ENCODE data around the gene TTYH3.
"Not testable (repeated sequence)": the region's sequence is repeated elsewhere in the genome, so short reads cannot be mapped to it uniquely, and the experiment has no call there.

TTYH3 gene

GRCh38 chr7:2587778-2588177 lies 44.0 kb upstream of the TTYH3 start:
- no peak overlapping the region for H3K27ac ChIP-seq
- TF ChIP-seq ZFX (IDR thresholded peaks at IDR 0.05; ENCODE audit: borderline replicate concordance) = no peak
- TF ChIP-seq CTCF (IDR thresholded peaks at IDR 0.05) = no peak

DNA sequence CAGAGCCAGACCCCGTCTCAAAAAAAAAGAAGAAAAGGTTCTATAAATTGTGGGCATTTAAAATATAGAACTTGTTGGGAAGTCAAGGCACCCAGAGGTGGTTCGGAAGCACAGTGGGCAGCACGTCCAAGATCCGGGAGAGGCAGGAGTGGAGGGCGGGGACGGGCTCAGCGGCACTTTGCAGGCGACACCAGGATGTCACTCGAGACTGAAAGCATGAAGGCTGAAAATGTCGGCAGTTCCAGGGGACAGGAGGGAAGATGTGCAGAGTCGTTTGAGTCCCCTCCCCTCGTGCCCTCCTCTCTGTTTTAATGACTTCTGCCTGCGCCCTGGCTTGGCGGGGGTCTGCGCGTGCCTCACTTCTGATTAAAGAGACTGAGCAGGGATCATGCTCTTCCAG lies 42.4 kb upstream of the TTYH3 start:
- TF ChIP-seq ZFX (IDR thresholded peaks at IDR 0.05; ENCODE audit: borderline replicate concordance) (no peak), CTCF (IDR thresholded peaks at IDR 0.05) (no peak)
- no peak overlapping the region for H3K27ac ChIP-seq

- H3K27ac ChIP-seq = not testable (repeated sequence)
Observed at GRCh38 chr7:2589941-2590340, 41.8 kb upstream of the TTYH3 start.

DNA sequence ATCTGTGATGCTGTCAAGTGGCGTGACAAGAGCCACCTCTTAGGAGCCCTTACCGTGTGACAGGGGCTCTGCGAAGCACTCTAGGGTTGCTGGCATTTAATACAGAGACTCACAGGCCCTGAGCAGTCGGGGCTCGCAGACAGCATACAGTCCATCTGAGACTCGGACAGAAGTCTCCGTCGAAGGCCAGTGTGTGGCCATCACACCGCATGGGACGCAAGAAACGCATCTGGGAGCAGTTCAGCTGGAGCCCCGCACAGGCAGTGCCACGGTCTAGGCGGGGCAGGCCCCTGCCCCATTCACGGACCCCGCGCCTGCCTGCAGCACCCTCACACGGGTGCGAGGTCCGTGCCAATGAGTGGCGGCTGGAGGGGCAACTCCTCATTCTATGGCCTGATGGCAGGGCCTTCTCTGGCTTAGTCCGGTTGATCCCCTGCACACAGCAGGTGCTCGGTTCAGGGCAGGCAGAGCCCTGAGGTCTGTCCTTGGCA lies 39.4 kb upstream of the TTYH3 start:
- TF ChIP-seq CTCF (IDR thresholded peaks at IDR 0.05) (no peak), ZFX (IDR thresholded peaks at IDR 0.05; ENCODE audit: borderline replicate concordance) (no peak)
- H3K27ac ChIP-seq = no peak overlapping the region

DNA sequence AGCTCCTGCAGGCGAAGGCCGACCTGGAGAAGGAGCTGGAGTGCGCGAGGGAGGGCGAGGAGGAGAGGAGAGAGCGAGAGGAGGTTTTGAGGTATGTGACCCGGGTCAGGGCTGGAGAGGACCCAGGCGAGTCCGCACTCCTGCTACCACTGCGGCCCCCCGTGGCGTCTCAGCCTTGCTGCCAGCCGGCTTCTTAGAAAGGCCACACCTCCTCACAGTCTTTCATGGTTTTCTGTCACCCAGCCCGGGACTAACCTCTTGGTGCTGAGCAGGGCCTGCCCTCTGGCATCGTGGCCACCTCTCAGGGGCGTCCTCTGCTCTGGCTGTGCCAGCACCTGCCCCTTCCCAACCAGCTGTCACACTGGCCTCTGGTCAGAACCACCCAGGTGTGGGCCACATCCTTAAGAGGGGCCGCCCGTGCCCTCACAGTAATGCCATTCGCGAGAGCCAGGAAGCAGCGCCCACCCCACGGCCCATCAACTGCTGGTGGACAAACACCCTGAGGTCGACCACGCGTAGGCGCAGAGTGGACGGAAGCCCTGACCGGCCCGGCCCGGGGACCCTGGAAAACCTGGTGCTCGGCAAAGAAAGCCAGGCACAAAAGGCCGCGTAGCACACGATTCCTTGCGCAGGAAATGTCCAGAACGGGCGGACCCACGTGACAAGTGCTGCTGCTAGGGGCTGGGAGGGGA lies 38.6 kb upstream of the TTYH3 start:
- H3K27ac ChIP-seq = no peak overlapping the region
- no peak for TF ChIP-seq CTCF (IDR thresholded peaks at IDR 0.05)
- TF ChIP-seq ZFX (IDR thresholded peaks at IDR 0.05; ENCODE audit: borderline replicate concordance) = no peak

DNA sequence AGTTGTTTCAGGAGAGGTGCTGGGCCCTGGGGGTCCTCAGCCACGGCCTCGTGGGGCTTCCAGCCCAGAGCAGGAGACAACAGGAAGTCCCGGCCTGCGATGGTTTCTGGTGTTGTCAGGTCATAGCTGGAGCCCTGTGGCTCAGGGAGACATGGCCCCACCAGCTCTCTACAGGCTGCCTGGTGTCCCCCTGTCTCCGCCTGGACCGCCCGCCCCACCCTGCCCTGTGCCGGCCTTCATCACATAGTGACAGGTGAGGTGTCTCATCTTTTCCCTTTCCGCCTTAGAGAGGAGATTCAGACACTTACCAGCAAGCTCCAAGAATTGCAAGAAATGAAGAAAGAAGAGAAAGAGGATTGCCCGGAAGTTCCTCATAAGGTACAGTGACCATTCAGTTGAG lies 37.2 kb upstream of the TTYH3 start:
- TF ChIP-seq ZFX (IDR thresholded peaks at IDR 0.05; ENCODE audit: borderline replicate concordance) (no peak), CTCF (IDR thresholded peaks at IDR 0.05) (no peak)
- H3K27ac ChIP-seq = no peak overlapping the region

DNA sequence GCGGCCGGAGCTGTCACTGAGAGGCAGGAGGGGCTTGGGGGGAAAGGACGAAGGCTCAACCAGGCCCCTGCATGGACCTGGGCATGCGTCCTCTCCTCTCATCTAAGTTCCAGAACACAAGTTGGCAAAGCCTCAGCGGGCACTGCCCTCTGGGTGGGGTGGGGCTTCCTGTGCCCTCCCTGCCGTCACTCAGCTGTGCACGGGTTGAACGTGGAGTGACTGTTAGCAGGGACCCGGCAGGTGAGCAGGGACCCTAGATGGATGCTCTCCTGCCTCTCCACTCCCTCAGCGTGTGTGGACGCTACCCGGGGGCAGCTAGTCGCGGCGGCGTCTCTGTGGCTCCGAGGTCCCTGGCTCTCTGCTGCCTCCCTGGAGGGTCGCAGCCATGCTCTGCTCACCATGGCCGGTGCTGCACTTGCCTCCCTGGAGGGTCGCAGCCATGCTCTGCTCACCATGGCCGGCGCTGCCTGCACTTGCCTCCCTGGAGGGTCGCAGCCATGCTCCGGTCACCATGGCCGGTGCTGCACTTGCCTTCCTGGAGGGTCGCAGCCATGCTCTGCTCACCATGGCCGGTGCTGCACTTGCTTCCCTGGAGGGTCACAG lies 36.4 kb upstream of the TTYH3 start:
- TF ChIP-seq ZFX (IDR thresholded peaks at IDR 0.05; ENCODE audit: borderline replicate concordance) (no peak), CTCF (IDR thresholded peaks at IDR 0.05) (no peak)
- no peak overlapping the region for H3K27ac ChIP-seq

All from 22Rv1 (cell line).